Measurements from ENCODE around the gene NOC4L.

The NOC4L gene

DNA sequence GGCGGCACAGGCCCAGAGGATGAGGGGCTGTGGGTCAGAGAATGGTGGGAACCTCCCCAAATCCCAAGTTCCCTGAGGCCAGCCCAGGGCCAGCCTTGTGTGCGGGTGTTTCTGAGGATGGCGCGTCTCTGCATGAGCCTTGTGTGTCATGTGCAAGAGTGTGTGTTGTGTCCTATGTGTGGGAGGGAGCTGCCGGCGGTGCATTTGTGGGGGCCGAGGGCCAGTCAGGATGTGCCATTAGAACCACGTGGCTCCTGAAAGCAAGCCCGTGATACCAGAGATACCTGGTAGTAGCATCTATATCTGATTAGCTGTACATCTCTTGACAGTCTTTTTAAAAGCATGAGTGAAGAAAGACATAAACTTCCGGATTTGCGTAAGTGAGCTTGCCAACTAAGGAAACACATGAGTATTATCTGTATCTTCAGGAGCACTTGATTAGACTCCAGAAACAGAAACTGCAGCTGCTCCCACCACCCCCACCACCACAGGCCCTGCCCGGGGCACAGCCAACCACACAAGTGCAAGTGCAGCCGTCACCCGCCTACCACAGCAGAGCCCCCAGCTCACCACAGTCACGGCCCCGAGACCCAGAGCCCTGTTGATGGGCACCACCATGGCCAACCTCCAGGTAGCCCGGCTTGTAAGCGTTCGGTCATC lies 19.4 kb upstream of the NOC4L start:
- H3K79me1 ChIP-seq (ENCODE audit: low read length), result no peaks in the 10 kb centered on the region
- no peaks in the 10 kb centered on the region for H3K79me2 ChIP-seq (ENCODE audit: control insufficient read depth, insufficient read depth, low read length)
- H3K36me3 ChIP-seq (ENCODE audit: control insufficient read depth, insufficient read depth, low read length), result peaks cover 10% of the 10 kb centered on the region
- H4K5ac ChIP-seq (ENCODE audit: low read length), result no peak overlapping the region
- no peak for DNase-seq
- H4K8ac ChIP-seq (ENCODE audit: low read depth, low read length), result no peak overlapping the region
- no peak overlapping the region for H2AK5ac ChIP-seq (ENCODE audit: low read length)
- H3K18ac ChIP-seq (ENCODE audit: low read length), result no peak overlapping the region
- no peak overlapping the region for H2BK120ac ChIP-seq (ENCODE audit: low read depth, low read length)
- H3K56ac ChIP-seq (ENCODE audit: low read length), result no peak overlapping the region
- no peak overlapping the region for H3K9ac ChIP-seq (ENCODE audit: low read length)
- H3K4me1 ChIP-seq (ENCODE audit: control insufficient read depth, low read depth, low read length), result no peaks in the 10 kb centered on the region
- no peak overlapping the region for H2BK5ac ChIP-seq (ENCODE audit: low read length)
- H2BK15ac ChIP-seq (replicated peaks; ENCODE audit: low read depth), result no peak overlapping the region
- no peak overlapping the region for H3K23ac ChIP-seq (ENCODE audit: low read length)
- no peak overlapping the region for H3K4me3 ChIP-seq (ENCODE audit: low read length)
- no peaks in the 10 kb centered on the region for H3K27me3 ChIP-seq (ENCODE audit: insufficient read depth, low read length, poor library complexity)
- H3K4ac ChIP-seq (ENCODE audit: low read depth, low read length), result no peak overlapping the region
- no peak overlapping the region for H3K4me2 ChIP-seq (ENCODE audit: low read length)
- no CpG with 5 or more reads among the region's 19 CpGs for WGBS (ENCODE audit: extremely low coverage, insufficient coverage, low lambda C conversion rate)
- H3K27ac ChIP-seq (ENCODE audit: low read depth, low read length), result no peak overlapping the region

DNA sequence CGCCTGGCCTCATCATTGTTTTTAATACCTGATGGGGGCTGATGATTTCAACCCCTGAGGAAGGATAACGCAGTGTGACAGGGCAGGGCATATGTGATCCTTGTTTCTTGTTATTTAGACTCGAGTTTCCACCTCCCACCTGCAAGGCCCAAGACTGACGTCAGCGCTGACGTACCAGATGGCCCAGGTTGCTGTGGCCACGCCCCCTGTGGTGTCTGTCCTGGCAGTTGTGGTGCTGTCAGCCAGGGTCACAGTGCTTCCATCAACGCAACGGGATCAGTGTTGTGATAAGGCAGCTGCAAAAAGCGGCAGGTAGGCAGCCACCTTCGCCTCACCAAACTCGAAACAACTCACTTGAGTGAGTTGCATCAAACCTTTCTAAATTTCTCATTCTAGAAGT lies 18.5 kb upstream of the NOC4L start:
- Histone ChIP-seq H3K27ac (ENCODE audit: low read depth, low read length) (no peak overlapping the region), H3K56ac (ENCODE audit: low read length) (no peak overlapping the region), H3K27me3 (ENCODE audit: insufficient read depth, low read length, poor library complexity) (no peaks in the 10 kb centered on the region), H3K4me3 (ENCODE audit: low read length) (no peak overlapping the region), H4K5ac (ENCODE audit: low read length) (no peak overlapping the region), H4K8ac (ENCODE audit: low read depth, low read length) (no peak overlapping the region), H3K4me2 (ENCODE audit: low read length) (no peak overlapping the region), H2BK5ac (ENCODE audit: low read length) (no peak overlapping the region), H3K4ac (ENCODE audit: low read depth, low read length) (no peak overlapping the region), H3K79me1 (ENCODE audit: low read length) (no peaks in the 10 kb centered on the region), H3K79me2 (ENCODE audit: control insufficient read depth, insufficient read depth, low read length) (no peaks in the 10 kb centered on the region), H3K4me1 (ENCODE audit: control insufficient read depth, low read depth, low read length) (no peaks in the 10 kb centered on the region), H2BK120ac (ENCODE audit: low read depth, low read length) (no peak overlapping the region), H2AK5ac (ENCODE audit: low read length) (no peak overlapping the region), H2BK15ac (replicated peaks; ENCODE audit: low read depth) (no peak overlapping the region), H3K36me3 (ENCODE audit: control insufficient read depth, insufficient read depth, low read length) (peaks cover 10% of the 10 kb centered on the region), H3K18ac (ENCODE audit: low read length) (no peak overlapping the region), H3K23ac (ENCODE audit: low read length) (no peak overlapping the region), H3K9ac (ENCODE audit: low read length) (no peak overlapping the region)
- no peak for DNase-seq
- WGBS (ENCODE audit: extremely low coverage, insufficient coverage, low lambda C conversion rate), result no CpG with 5 or more reads among the region's 12 CpGs

DNA sequence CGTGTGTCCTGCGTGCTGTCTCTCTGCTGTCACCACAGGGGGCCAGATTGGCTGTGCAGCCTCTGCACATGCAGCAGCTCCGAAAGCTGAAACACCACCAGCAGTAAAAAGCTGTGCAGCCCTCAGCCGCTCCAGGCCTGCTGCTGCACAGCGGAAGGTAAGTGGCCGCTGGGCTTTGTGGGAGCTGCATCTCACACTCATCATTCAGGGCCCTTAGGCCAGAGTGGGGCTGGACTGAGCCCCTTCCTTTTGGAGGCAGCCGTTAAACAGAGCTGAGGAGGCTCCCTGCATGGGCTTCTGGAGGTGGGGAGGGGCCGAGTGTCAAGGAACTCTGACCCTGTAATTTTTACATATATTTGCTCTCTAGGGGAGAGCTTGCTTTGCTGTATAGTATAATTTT lies 17.2 kb upstream of the NOC4L start:
- WGBS (ENCODE audit: extremely low coverage, insufficient coverage, low lambda C conversion rate), result no CpG with 5 or more reads among the region's 8 CpGs
- no peaks in the 10 kb centered on the region for H3K79me2 ChIP-seq (ENCODE audit: control insufficient read depth, insufficient read depth, low read length)
- H3K18ac ChIP-seq (ENCODE audit: low read length), result no peak overlapping the region
- no peak overlapping the region for H2BK5ac ChIP-seq (ENCODE audit: low read length)
- no peaks in the 10 kb centered on the region for H3K79me1 ChIP-seq (ENCODE audit: low read length)
- no peak overlapping the region for H4K5ac ChIP-seq (ENCODE audit: low read length)
- H3K27ac ChIP-seq (ENCODE audit: low read depth, low read length), result no peak overlapping the region
- peaks cover 10% of the 10 kb centered on the region for H3K36me3 ChIP-seq (ENCODE audit: control insufficient read depth, insufficient read depth, low read length)
- H2BK120ac ChIP-seq (ENCODE audit: low read depth, low read length), result no peak overlapping the region
- no peak overlapping the region for H3K4me3 ChIP-seq (ENCODE audit: low read length)
- DNase-seq, result no peak
- no peak overlapping the region for H2AK5ac ChIP-seq (ENCODE audit: low read length)
- no peak overlapping the region for H3K23ac ChIP-seq (ENCODE audit: low read length)
- no peak overlapping the region for H3K9ac ChIP-seq (ENCODE audit: low read length)
- no peaks in the 10 kb centered on the region for H3K4me1 ChIP-seq (ENCODE audit: control insufficient read depth, low read depth, low read length)
- no peak overlapping the region for H3K4ac ChIP-seq (ENCODE audit: low read depth, low read length)
- no peak overlapping the region for H2BK15ac ChIP-seq (replicated peaks; ENCODE audit: low read depth)
- H3K4me2 ChIP-seq (ENCODE audit: low read length), result no peak overlapping the region
- H4K8ac ChIP-seq (ENCODE audit: low read depth, low read length), result no peak overlapping the region
- no peak overlapping the region for H3K56ac ChIP-seq (ENCODE audit: low read length)
- H3K27me3 ChIP-seq (ENCODE audit: insufficient read depth, low read length, poor library complexity), result no peaks in the 10 kb centered on the region

DNA sequence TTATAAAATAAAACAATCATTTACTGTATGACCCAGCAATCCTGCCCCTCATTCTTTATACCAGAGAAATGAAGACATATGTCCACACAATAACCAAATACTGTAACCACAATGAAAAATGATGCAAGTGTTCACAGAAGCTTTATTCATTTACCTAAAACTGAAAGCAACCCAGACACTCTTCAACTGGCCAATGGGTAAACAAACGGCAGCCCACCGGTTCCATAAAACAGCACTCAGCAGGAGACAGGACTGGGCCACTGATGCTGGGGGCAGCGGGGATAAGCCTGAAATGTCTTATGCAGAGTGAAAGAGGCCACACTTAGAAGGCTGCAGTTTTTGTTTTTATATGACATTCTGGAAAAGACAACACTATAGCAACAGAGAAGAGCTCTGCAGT lies 15.2 kb upstream of the NOC4L start:
- Histone ChIP-seq H3K9ac (ENCODE audit: low read length) (no peak overlapping the region), H3K79me1 (ENCODE audit: low read length) (no peaks in the 10 kb centered on the region), H3K4me3 (ENCODE audit: low read length) (no peak overlapping the region), H2AK5ac (ENCODE audit: low read length) (no peak overlapping the region), H3K4me1 (ENCODE audit: control insufficient read depth, low read depth, low read length) (no peaks in the 10 kb centered on the region), H2BK5ac (ENCODE audit: low read length) (no peak overlapping the region), H3K4me2 (ENCODE audit: low read length) (no peak overlapping the region), H3K4ac (ENCODE audit: low read depth, low read length) (no peak overlapping the region), H4K8ac (ENCODE audit: low read depth, low read length) (no peak overlapping the region), H3K23ac (ENCODE audit: low read length) (no peak overlapping the region), H3K27ac (ENCODE audit: low read depth, low read length) (no peak overlapping the region), H2BK15ac (replicated peaks; ENCODE audit: low read depth) (no peak overlapping the region), H3K27me3 (ENCODE audit: insufficient read depth, low read length, poor library complexity) (no peaks in the 10 kb centered on the region), H2BK120ac (ENCODE audit: low read depth, low read length) (no peak overlapping the region), H3K36me3 (ENCODE audit: control insufficient read depth, insufficient read depth, low read length) (peaks cover 10% of the 10 kb centered on the region), H3K18ac (ENCODE audit: low read length) (no peak overlapping the region), H3K56ac (ENCODE audit: low read length) (no peak overlapping the region), H4K5ac (ENCODE audit: low read length) (no peak overlapping the region), H3K79me2 (ENCODE audit: control insufficient read depth, insufficient read depth, low read length) (no peaks in the 10 kb centered on the region)
- WGBS (ENCODE audit: extremely low coverage, insufficient coverage, low lambda C conversion rate), result no CpG with 5 or more reads among the region's 3 CpGs
- no peak for DNase-seq

DNA sequence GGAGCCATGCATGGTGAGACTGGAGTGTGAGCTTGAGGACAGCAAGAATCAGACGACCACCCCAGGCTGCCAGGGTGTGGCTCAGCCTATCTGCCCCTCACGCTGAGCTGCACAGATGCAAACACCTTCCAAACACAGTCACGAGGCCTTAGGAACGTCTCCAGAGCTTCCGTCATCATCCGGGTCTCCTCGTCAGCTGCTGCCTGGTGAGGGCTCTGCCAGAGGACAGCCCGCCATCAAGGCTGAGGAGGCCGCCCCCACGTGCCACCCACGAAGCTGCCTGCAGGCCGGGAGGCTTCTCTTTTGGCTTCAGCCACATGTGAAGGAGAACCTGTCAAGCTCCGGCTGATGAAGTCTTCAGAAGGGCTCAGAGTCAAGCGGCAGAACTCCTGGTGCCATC lies 13.6 kb upstream of the NOC4L start:
- peaks cover 9% of the 10 kb centered on the region for H3K36me3 ChIP-seq (ENCODE audit: control insufficient read depth, insufficient read depth, low read length)
- H3K79me1 ChIP-seq (ENCODE audit: low read length), result no peaks in the 10 kb centered on the region
- no peaks in the 10 kb centered on the region for H3K79me2 ChIP-seq (ENCODE audit: control insufficient read depth, insufficient read depth, low read length)
- no peak overlapping the region for H3K4me2 ChIP-seq (ENCODE audit: low read length)
- no peak overlapping the region for H2BK120ac ChIP-seq (ENCODE audit: low read depth, low read length)
- H3K9ac ChIP-seq (ENCODE audit: low read length), result no peak overlapping the region
- DNase-seq, result no peak
- no peak overlapping the region for H4K8ac ChIP-seq (ENCODE audit: low read depth, low read length)
- no peak overlapping the region for H3K18ac ChIP-seq (ENCODE audit: low read length)
- no peak overlapping the region for H2AK5ac ChIP-seq (ENCODE audit: low read length)
- H3K23ac ChIP-seq (ENCODE audit: low read length), result no peak overlapping the region
- no peak overlapping the region for H2BK15ac ChIP-seq (replicated peaks; ENCODE audit: low read depth)
- no peaks in the 10 kb centered on the region for H3K4me1 ChIP-seq (ENCODE audit: control insufficient read depth, low read depth, low read length)
- no CpG with 5 or more reads among the region's 14 CpGs for WGBS (ENCODE audit: extremely low coverage, insufficient coverage, low lambda C conversion rate)
- no peak overlapping the region for H4K5ac ChIP-seq (ENCODE audit: low read length)
- no peak overlapping the region for H2BK5ac ChIP-seq (ENCODE audit: low read length)
- no peaks in the 10 kb centered on the region for H3K27me3 ChIP-seq (ENCODE audit: insufficient read depth, low read length, poor library complexity)
- H3K4me3 ChIP-seq (ENCODE audit: low read length), result no peak overlapping the region
- H3K4ac ChIP-seq (ENCODE audit: low read depth, low read length), result no peak overlapping the region
- H3K56ac ChIP-seq (ENCODE audit: low read length), result no peak overlapping the region
- no peak overlapping the region for H3K27ac ChIP-seq (ENCODE audit: low read depth, low read length)

DNA sequence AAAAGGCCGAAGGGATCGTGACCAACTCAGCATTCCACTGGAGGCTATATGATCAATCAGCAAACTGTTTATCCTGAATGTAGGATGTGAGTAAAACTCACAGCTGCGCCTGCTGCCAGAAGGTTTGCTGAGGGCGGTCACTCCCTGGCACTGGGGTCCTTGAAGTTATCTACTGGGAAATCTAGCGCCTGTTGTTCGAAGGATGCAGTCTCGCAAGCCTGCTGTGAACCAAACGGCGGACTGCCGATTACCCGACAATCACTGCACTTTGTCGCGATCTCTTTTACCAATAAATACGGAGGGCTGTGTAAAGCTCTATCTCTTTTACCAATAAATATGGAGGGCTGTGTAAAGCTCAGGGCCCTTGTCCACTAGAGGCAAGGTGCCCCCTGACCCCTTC lies 13.0 kb upstream of the NOC4L start:
- H3K4me2 ChIP-seq (ENCODE audit: low read length), result no peak overlapping the region
- no peak overlapping the region for H3K9ac ChIP-seq (ENCODE audit: low read length)
- no peaks in the 10 kb centered on the region for H3K79me1 ChIP-seq (ENCODE audit: low read length)
- no peak overlapping the region for H3K27ac ChIP-seq (ENCODE audit: low read depth, low read length)
- H3K79me2 ChIP-seq (ENCODE audit: control insufficient read depth, insufficient read depth, low read length), result no peaks in the 10 kb centered on the region
- no peak overlapping the region for H2BK5ac ChIP-seq (ENCODE audit: low read length)
- no peak overlapping the region for H3K23ac ChIP-seq (ENCODE audit: low read length)
- no peak overlapping the region for H3K18ac ChIP-seq (ENCODE audit: low read length)
- no peak for DNase-seq
- no peak overlapping the region for H2BK120ac ChIP-seq (ENCODE audit: low read depth, low read length)
- H3K27me3 ChIP-seq (ENCODE audit: insufficient read depth, low read length, poor library complexity), result no peaks in the 10 kb centered on the region
- H4K8ac ChIP-seq (ENCODE audit: low read depth, low read length), result no peak overlapping the region
- H3K4me3 ChIP-seq (ENCODE audit: low read length), result no peak overlapping the region
- no peaks in the 10 kb centered on the region for H3K4me1 ChIP-seq (ENCODE audit: control insufficient read depth, low read depth, low read length)
- H2BK15ac ChIP-seq (replicated peaks; ENCODE audit: low read depth), result no peak overlapping the region
- H4K5ac ChIP-seq (ENCODE audit: low read length), result no peak overlapping the region
- peaks cover 7% of the 10 kb centered on the region for H3K36me3 ChIP-seq (ENCODE audit: control insufficient read depth, insufficient read depth, low read length)
- no peak overlapping the region for H2AK5ac ChIP-seq (ENCODE audit: low read length)
- H3K4ac ChIP-seq (ENCODE audit: low read depth, low read length), result no peak overlapping the region
- H3K56ac ChIP-seq (ENCODE audit: low read length), result no peak overlapping the region
- no CpG with 5 or more reads among the region's 14 CpGs for WGBS (ENCODE audit: extremely low coverage, insufficient coverage, low lambda C conversion rate)
